Progenitor cell of endocrine pancreas (in vitro differentiated cells): Measurements from ENCODE around the gene WDR90. TPM values are rescaled to one million over a fixed set of nuclear protein-coding genes. Genes with fewer than 3 reads are reported as not detected.

Experiments
- DNase-seq: peaks from one replicate; pipeline ENCODE4 v3.0.0; 2021; ENCODE audit warnings: low spot score; ENCODE audit not compliant: unreplicated experiment
- H3K27ac Mint-ChIP-seq: 2 replicates; pipeline ENCODE4 v1.8.0; 2021; ENCODE audit warnings: mild to moderate bottlenecking, moderate library complexity, mixed read lengths
- H3K27me3 Mint-ChIP-seq: 2 replicates; pipeline ENCODE4 v1.8.0; 2021; ENCODE audit warnings: mixed read lengths
- H3K36me3 Mint-ChIP-seq: 2 replicates; pipeline ENCODE4 v1.8.0; 2022; ENCODE audit warnings: mixed read lengths; ENCODE audit not compliant: insufficient read depth
- H3K4me1 Mint-ChIP-seq: 2 replicates; pipeline ENCODE4 v1.8.0; 2021; ENCODE audit warnings: low read depth, mixed read lengths
- H3K4me3 Mint-ChIP-seq: 2 replicates; pipeline ENCODE4 v1.8.0; 2021; ENCODE audit warnings: low read depth, mild to moderate bottlenecking, moderate library complexity, mixed read lengths
- H3K9me3 Mint-ChIP-seq: 2 replicates; pipeline ENCODE4 v1.8.0; 2021; ENCODE audit warnings: low read depth, mixed read lengths
- CTCF ChIP-seq: fragments of 200-600 bp; sonication (generic); IDR thresholded peaks from one replicate; pipeline ENCODE4 v1.5.0; 2021; ENCODE audit warnings: antibody characterized with exemption, mild to moderate bottlenecking; ENCODE audit not compliant: unreplicated experiment
- total RNA-seq: library from RNA; stranded (reverse); gene quantifications from 2 replicates; pipeline ENCODE4 v1.2.1, GENCODE V29; 2021

The WDR90 gene
- total RNA-seq, 1 donor from 2014 or later, result 109 TPM

DNA sequence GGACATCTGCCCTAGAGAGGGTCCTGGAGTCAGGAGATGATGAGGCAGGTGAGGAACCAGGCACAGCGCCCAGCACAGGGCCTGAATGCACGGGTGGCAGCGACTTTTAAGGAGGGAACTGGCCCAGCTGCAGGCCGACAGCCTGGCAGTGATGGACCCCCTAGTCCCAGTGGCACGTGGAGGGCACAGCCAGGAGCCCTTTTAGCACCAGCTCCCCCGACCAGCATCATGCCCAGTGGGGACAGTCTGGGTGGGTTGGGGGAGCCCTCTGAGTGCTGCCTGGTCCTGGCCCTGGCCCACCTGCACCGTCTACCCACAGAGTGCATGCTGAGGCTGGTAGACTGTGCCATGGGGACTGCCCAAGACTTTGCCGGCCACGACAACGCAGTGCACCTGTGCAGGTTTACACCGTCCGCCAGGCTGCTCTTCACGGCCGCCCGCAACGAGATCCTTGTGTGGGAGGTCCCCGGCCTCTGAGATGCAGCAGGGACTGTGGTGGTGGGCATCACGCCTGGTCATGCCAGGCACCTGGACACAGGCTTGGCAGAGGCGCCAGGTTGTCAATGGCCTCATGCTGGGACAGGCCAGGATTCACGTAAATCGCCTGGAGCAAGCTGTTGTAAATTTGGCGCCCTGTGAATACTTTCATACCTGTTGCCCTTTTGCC is 18.1 kb downstream of the WDR90 start:
- Mint-ChIP-seq H3K27ac (peak overlapping the region; percentile 89), H3K36me3 (peaks cover 1% of the 10 kb centered on the region), H3K4me1 (peaks cover 2% of the 10 kb centered on the region), H3K4me3 (peak overlapping the region; percentile 27), H3K27me3 (no peaks in the 10 kb centered on the region), H3K9me3 (no peaks in the 10 kb centered on the region)
- no peak for TF ChIP-seq CTCF
- DNase-seq, result no peak

DNA sequence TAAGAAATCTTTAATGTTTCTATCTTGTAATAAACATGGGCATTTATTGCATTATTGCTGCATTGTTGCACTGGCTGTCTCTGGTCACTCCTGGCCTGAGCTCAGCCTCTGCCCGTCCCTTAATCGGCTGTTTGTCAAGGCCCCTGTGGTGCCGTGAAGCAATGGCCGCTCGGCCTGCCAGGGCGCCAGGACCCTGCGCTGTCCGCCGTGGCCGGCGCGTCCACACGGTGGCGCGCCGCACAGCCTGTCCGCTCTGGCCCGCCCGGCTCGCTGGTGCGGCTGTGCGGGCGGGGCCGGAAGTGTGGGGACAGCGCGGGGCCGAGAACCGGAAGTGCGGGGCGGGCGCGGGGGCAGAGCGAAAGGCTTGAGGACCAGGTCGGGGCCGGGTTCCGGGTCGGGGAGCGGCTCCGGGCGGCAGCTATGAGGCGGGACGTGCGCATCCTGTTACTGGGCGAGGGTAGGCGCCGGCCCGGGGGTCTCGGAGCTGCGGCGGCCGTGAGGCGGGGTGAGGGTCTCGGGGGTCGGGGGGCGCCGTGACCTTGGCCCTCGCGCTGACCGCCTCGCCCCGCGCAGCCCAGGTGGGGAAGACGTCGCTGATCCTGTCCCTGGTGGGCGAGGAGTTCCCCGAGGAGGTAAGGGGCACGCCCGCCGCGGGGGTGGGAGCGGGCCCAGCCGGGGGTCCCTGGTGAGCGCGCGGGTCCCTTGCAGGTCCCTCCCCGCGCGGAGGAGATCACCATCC is 18.8 kb downstream of the WDR90 start, which contains the start of gene RHOT2:
TSS of gene RHOT2 (plus strand) at position 353 of the 739 bp plus-strand sequence. CDS start at position 421, 68 bp downstream.
- H3K4me3 Mint-ChIP-seq, result peak within 1 kb of the TSS; percentile 76
- H3K27ac Mint-ChIP-seq, result peak within 1 kb of the TSS; percentile 89
- no peaks in the 10 kb centered on the region for H3K36me3 Mint-ChIP-seq
- peak; percentile 94 for TF ChIP-seq CTCF
- peaks cover 2% of the 10 kb centered on the region for H3K4me1 Mint-ChIP-seq
- H3K27me3 Mint-ChIP-seq, result no peaks in the 10 kb centered on the region
- DNase-seq, result peak; percentile 89
- H3K9me3 Mint-ChIP-seq, result no peaks in the 10 kb centered on the region

DNA sequence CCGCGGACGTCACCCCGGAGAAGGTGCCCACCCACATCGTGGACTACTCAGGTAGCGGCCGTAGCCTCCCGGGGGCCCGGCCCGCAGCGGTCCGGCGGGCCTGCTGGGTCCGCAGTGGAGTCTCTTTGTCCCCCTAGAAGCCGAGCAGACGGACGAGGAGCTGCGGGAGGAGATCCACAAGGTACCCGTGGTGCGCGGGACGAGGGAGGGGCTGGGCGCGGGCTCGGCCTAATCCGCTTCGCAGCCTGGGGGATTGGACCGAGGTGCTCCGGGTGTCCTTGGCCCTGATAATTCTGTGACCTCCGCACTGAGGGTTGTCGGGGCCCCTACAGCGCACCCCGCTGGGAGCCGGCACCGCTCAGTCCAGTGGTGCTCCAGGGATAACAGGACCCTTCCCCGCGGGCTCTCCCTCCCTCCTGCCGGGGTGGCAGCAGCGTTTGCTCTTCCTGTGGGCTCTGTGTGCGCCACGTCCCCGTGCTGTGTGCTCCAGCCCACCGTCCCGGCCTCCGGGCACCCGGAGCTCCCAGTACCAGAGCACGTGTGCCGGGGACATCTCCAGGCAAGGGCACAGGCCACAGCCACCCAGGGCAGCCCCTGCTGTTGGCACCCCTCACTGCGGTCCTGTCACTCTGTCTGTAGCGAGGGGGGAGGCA is 19.5 kb downstream of the WDR90 start:
- DNase-seq, result no peak
- no peak for TF ChIP-seq CTCF

DNA sequence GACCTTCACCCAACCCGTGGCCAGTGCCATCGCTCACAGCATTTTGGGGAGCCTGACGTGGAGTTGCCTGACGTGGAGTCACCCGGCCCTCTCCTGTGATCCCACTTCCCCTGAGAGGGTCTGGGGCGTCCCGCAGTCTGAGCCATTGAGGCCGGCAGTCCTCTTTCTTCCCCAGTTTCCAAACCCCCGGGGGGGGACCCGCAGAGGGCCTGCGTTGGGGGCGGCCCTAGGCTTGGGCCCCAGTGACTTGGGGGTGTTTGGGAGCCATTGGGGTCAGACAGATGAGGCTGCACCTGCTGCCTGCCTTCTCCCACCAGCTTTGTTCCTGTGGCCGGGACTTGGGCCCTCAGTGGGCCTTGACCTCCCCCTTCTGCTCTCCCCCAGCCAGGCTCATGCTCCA is 20.5 kb downstream of the WDR90 start:
- Mint-ChIP-seq H3K27me3 (no peaks in the 10 kb centered on the region), H3K4me1 (peaks cover 2% of the 10 kb centered on the region), H3K27ac (no peak overlapping the region), H3K9me3 (no peaks in the 10 kb centered on the region), H3K4me3 (peak overlapping the region; percentile 60), H3K36me3 (no peaks in the 10 kb centered on the region)
- DNase-seq, result no peak
- no peak for TF ChIP-seq CTCF

More for the DNA sequence above, 19.5 kb downstream of the WDR90 start:
- H3K9me3 Mint-ChIP-seq, result no peaks in the 10 kb centered on the region
- H3K27me3 Mint-ChIP-seq, result no peaks in the 10 kb centered on the region
- peaks cover 2% of the 10 kb centered on the region for H3K4me1 Mint-ChIP-seq
- H3K36me3 Mint-ChIP-seq, result no peaks in the 10 kb centered on the region
- H3K27ac Mint-ChIP-seq, result no peak overlapping the region
- H3K4me3 Mint-ChIP-seq, result peak overlapping the region; percentile 76
